EL (cell line): ENCODE data around the gene JADE3.
A peak's percentile ranks its signal among the peaks of the same experiment; 100 is the strongest.

Experiments
- DNase-seq: peaks from one replicate; pipeline ENCODE4 v3.0.0-alpha.2; 2016

The JADE3 gene

GRCh38 chrX:46912098-46912602, at the start of gene JADE3:
Gene JADE3, plus strand, starts transcription at chrX:46912421. Its CDS starts 72,474 bp downstream, at chrX:46984895.
- peak; percentile 71 for DNase-seq

- no peak for DNase-seq
Measured at GRCh38 chrX:46863072-46863471, 49.1 kb upstream of the JADE3 start.

GRCh38 chrX:46864606-46865005, 47.6 kb upstream of the JADE3 start:
- no peak for DNase-seq

GRCh38 chrX:46865281-46865680, 46.9 kb upstream of the JADE3 start:
- DNase-seq: peak; percentile 67

- DNase-seq: no peak
Measured at GRCh38 chrX:46866726-46867125, 45.5 kb upstream of the JADE3 start.

GRCh38 chrX:46873746-46874145, 38.5 kb upstream of the JADE3 start:
- peak; percentile 47 for DNase-seq

DNA sequence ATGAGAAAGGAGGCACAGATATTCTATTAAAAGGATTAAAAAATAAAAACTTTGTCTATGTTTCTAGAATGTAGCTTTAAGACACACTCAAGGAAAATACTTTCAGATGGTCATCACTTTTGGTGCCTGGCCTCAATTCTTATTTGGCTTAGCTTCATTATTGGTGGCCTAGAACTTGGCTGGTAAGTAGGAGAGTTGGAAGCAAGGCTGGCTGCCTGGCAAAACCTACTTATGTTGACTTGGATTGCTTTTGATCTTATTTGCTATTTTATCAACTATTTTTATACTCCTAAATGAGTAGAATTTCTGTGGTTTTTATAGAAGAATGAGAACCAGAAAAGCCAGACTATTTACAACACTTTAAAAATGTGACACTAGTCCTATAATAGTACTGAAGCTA, 35.3 kb upstream of the JADE3 start:
- no peak for DNase-seq

DNA sequence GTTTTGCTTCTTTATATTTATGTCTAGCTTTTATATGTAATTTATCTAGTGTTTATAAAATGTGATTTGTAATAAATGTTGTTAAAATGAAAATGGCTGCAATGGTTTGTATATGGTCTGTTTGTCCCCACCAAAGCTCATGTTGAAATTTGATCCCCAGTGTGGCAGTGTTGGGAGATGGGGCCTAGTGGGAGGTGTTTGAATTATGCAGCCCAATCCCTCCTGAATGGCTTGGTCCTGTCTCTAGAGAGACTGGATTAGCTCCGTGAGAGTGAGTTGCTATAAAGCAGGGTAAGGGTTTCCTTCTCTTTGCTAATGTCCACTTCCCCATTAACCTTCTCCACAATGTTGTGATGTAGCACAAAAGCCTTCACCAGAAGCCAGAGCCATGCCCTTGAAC, 30.0 kb upstream of the JADE3 start:
- DNase-seq: no peak

DNA sequence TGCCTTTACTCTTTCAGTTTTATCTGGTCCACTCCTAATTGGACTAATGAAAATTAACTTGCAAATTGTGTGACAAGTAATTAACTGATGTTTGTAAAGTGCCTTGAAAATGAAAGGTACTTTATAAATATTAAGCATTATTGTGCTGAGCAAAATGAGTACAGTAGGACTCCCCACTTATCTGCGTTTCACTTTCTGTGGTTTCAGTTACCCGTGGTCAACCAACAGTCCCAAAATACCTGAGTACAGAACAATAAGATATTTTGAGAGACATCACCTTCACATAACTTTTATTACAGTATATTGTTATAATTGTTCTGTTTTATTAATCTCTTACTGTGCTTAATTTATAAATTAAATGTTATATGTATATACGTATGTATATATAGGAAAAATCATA, 27.4 kb upstream of the JADE3 start:
- no peak for DNase-seq

- DNase-seq: no peak
Measured at GRCh38 chrX:46898207-46898606, 14.0 kb upstream of the JADE3 start.

- DNase-seq: peak; percentile 75
Measured at GRCh38 chrX:46903458-46904242, 8.6 kb upstream of the JADE3 start.

GRCh38 chrX:46904626-46905025, 7.6 kb upstream of the JADE3 start:
- no peak for DNase-seq

DNA sequence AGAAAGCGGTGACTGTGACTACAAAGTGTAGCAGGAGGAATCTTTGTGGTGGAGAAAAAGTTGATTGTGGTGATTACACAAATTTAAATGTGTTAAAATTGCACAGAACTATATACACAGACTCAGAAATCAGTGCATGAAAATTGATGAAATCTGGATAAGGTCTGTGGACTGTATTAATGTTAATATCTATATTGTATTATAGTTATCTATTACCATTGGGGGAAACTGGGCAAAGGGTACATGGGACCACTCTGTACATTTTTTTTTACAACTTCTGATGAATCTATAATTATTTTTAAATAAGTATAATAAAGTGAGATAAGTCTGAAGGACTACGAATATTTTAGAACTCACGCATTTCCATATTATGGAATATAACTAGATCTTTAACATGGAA, 1.8 kb upstream of the JADE3 start:
- DNase-seq: no peak

GRCh38 chrX:46912603-46913491, 626 bp downstream of the JADE3 start:
- DNase-seq: peak; percentile 53

- DNase-seq: peak; percentile 20
Measured at GRCh38 chrX:46913667-46914066, 1.4 kb downstream of the JADE3 start.

DNA sequence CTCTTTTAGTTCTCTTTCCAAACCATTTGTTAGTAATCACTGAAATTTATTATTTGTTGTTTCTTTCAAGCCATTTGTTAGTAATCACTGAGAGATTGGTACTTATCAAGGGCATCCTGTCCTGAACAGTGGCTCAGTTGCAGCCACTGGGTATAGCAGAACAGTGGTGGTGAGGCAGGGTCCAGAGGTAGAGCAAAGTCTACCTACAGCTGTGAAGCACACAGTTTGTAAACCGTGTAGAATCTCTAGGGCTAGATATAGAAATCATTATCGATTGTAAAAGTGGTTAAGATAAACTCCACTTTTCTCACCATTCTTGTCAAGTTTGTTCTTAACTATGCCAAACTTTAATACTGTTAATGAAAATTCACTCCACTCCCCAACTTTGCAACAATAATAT, 4.1 kb downstream of the JADE3 start:
- no peak for DNase-seq

- no peak for DNase-seq
Measured at GRCh38 chrX:46917622-46918021, 5.4 kb downstream of the JADE3 start.

- DNase-seq: peak; percentile 6
Measured at GRCh38 chrX:46918434-46918833, 6.2 kb downstream of the JADE3 start.

DNA sequence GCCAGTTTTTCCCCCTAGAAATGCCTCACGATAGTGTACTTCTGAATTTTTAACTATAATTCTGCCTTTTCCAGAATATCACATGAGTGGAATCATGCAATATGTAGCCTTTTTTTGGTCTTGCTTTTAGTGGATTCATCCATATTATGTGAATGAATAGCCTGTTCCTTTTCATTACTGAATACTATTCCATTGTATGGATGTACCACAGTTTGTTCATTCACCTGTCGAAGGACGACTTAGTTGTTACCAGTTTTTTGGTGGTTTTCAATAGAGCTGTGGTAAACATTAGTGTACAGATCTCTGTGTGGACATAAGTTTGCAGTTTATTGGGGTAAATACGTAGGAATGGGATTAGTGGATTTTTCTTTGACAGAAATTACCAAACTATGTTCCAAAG, 8.0 kb downstream of the JADE3 start:
- DNase-seq: no peak

DNA sequence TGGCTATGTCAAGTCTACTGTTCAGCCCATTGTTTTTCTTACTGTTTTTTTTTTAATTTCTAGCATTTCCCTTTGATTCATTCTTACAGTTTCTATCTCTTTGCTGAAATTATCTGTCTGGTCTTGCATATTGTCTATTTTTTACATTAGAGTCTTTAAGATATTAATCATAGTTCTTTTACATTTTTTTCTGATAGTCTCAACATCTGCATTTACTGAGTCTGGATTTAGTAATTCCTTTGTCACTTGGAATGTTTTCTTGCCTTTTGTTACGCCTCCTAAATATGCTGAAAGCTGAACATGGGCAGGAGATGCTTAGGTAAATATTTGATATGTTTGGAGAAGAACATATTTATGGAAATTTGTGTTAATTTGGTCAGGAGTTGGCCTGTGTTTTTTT, 10.4 kb downstream of the JADE3 start:
- peak; percentile 10 for DNase-seq

GRCh38 chrX:46927718-46928117, 15.5 kb downstream of the JADE3 start:
- DNase-seq: no peak

DNA sequence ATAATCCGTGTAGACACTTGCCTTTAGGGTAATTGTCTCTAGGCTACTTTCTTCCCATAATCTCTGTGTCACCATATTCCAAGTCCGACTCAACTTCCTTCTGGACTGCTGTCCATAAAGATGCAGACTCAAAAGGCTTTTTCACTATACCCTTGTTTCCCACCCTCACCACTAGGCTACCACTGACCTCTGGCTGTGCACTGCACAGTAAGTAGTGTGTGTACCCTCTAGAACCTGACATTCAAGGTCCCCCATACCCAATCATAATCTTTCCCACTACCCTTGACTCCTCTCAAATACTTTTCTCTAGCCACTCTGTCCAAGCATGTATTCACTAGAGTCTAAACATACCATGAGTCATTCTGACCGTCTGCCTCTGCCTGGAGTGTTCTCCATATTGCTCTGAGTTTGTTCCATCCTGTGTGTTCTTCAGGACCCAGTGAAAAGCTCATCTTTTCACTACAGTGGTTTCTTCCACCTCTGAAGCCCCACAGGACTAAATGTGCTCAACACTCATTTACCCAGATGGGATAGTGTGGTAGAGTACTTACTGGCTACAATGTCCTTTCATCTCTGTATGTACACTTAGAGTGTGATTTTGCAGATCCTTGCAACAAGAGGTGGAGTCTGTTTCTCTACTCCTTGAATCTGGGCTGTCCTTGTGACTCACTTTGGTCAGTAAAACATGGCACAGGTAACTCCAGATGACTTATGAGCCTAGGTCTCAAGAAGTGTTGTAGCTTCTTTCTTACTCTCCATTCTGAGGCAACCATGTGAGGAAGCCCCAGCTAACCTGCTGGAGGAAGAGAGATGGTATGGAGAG, 17.4 kb downstream of the JADE3 start:
- peak; percentile 43 for DNase-seq

DNA sequence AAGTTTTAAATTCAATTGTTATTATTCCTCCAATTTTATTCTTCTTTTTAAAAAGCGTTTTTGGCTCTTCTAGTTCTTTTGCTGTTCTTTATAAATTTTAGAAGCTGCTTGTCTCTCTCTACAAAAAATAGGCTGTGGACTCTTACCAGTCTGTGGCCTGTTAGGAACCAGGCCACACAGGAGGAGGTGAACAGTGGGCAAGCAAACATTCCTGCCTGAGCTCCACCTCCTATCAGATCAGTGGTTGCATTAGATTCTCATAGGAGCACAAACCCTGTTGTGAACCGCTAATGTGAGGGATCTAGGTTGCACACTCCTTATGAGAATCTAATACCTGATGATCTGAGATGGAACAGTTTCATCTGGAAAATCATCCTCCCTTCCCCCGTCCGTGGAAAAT, 23.1 kb downstream of the JADE3 start:
- no peak for DNase-seq
